Endothelial cell of umbilical vein (primary cell): ENCODE results near the gene SCP2. TPM values are rescaled to one million over a fixed set of nuclear protein-coding genes. Genes with fewer than 3 reads are reported as not detected.

Experiments
- BruUV-seq: library from RNA; stranded (reverse); fragments of 400-500 nt; replicated peaks from 2 replicates; lab custom pipeline; 2021; lab: Mats Ljungman, UMichigan
- CTCF ChIA-PET: fragments of 300-600, 350-600 bp; sonication (Branson Sonifier 250); formaldehyde crosslinking; loops from one replicate; lab custom pipeline; 2021; ENCODE audit warnings: antibody characterized with exemption, inconsistent platforms; lab: Charles Lee
- POLR2A ChIA-PET: fragments of 300-600, 350-600 bp; sonication (Branson Sonifier 250); formaldehyde crosslinking; loops from one replicate; lab custom pipeline; 2021; ENCODE audit warnings: antibody characterized with exemption, inconsistent platforms; lab: Charles Lee
- DNase-seq: peaks from one replicate; pipeline ENCODE4 v3.0.0-alpha.2; 2011; ENCODE audit warnings: low read depth, low spot score
- FAIRE-seq: peaks from 2 replicates; lab custom pipeline; 2011; peaks lifted over from hg19 to GRCh38; lab: Jason Lieb, UNC
- H2AFZ ChIP-seq: 2 replicates; pipeline ENCODE4 v1.6.0; 2012; ENCODE audit warnings: low read depth, low read length, control low read depth, inconsistent platforms
- H3K27ac ChIP-seq: 2 replicates; pipeline ENCODE4 v1.5.1; 2011; ENCODE audit warnings: low read depth, mild to moderate bottlenecking, control low read depth, low read length, moderate library complexity; ENCODE audit not compliant: insufficient read depth
- H3K27me3 ChIP-seq, 2 experiments: 2 replicates each; pipeline versions ENCODE4 v1.6.0 to v1.6.1; 2011; ENCODE audit warnings: low read length in 2 of 2, mixed read lengths in 1 of 2; ENCODE audit not compliant: control insufficient read depth in 2 of 2, insufficient read depth in 2 of 2
- H3K36me3 ChIP-seq, 2 experiments: 2 replicates in 1 of 2; 3 replicates in 1 of 2; pipeline ENCODE4 v1.5.1; 2011; ENCODE audit warnings: low read length in 2 of 2, mild to moderate bottlenecking in 1 of 2, moderate library complexity in 1 of 2; ENCODE audit not compliant: control insufficient read depth in 2 of 2, insufficient read depth in 2 of 2; ENCODE audit errors: extremely low read depth in 1 of 2
- H3K4me1 ChIP-seq: 3 replicates; pipeline ENCODE4 v1.5.1; 2011; ENCODE audit warnings: mild to moderate bottlenecking, low read length; ENCODE audit not compliant: control insufficient read depth, insufficient read depth; ENCODE audit errors: extremely low read depth
- H3K4me2 ChIP-seq: 2 replicates; pipeline ENCODE4 v1.6.1; 2011; ENCODE audit warnings: low read length, control low read depth, mixed read lengths; ENCODE audit not compliant: insufficient read depth
- H3K4me3 ChIP-seq, 3 experiments: fragments of 200-600 bp in 1 of 3; sonication (generic), shearing (Covaris generic) in 1 of 3; replicated peaks in 1 of 3; 2 replicates each; pipeline ENCODE4 v1.5.1; 2011 to 2016; ENCODE audit warnings: control low read depth in 3 of 3, low read length in 3 of 3, mild to moderate bottlenecking in 2 of 3, inconsistent platforms in 1 of 3, low read depth in 1 of 3, moderate library complexity in 1 of 3; ENCODE audit not compliant: insufficient read depth in 1 of 3
- H3K79me2 ChIP-seq: 2 replicates; pipeline ENCODE4 v1.6.0; 2012; ENCODE audit warnings: low read length, inconsistent platforms; ENCODE audit not compliant: control insufficient read depth, insufficient read depth
- H3K9ac ChIP-seq: replicated peaks from 2 replicates; pipeline ENCODE3; 2011; ENCODE audit warnings: low read length, control low read depth; ENCODE audit not compliant: insufficient read depth; ENCODE audit errors: extremely low read depth
- H3K9me1 ChIP-seq: replicated peaks from 3 replicates; pipeline ENCODE4 v1.6.0; 2011; ENCODE audit warnings: mild to moderate bottlenecking, low read length; ENCODE audit not compliant: control insufficient read depth, insufficient read depth; ENCODE audit errors: extremely low read depth
- H3K9me3 ChIP-seq: replicated peaks from 2 replicates; pipeline ENCODE4 v1.5.1; 2012; ENCODE audit warnings: low read length, inconsistent platforms; ENCODE audit not compliant: control insufficient read depth, insufficient read depth
- H4K20me1 ChIP-seq: replicated peaks from 2 replicates; pipeline ENCODE3; 2011; ENCODE audit warnings: mild to moderate bottlenecking, low read length; ENCODE audit not compliant: control insufficient read depth, insufficient read depth; ENCODE audit errors: extremely low read depth
- GATA2 ChIP-seq: IDR thresholded peaks from 2 replicates; pipeline ENCODE4 v1.7.0; 2011; ENCODE audit warnings: low read depth, mild to moderate bottlenecking, moderate library complexity, mixed read lengths, low read length; ENCODE audit not compliant: insufficient read length, insufficient read depth
- MYC ChIP-seq: IDR thresholded peaks from one replicate; pipeline ENCODE4 v1.6.1; 2011; ENCODE audit warnings: mild to moderate bottlenecking, low read depth, low read length
- dilution Hi-C: fragments of 300-500 bp; cut with MboI; formaldehyde crosslinking; loops from one replicate; pipeline ENCODE4 v1.15.0; 2019; ENCODE audit warnings: low sequenced_read_pairs; ENCODE audit not compliant: extremely low pct_ligation_motif_present
- intact Hi-C: fragments of 100-400 bp; cut with micrococcal nuclease; formaldehyde crosslinking; loops from one replicate; pipeline ENCODE4 v1.10.0; 2022
- polyA plus RNA-seq, 4 experiments: library from polyadenylated mRNA; depleted of rRNA in 3 of 4; stranded (reverse) in 3 of 4; unstranded in 1 of 4; fragments of >200 nt; gene quantifications; 2 replicates each; pipeline versions ENCODE4 v1.2.1 to v1.2.3, GENCODE V29; 2011 to 2012; ENCODE audit warnings: missing spikeins in 1 of 4
- total RNA-seq: library from RNA; stranded (reverse); gene quantifications from 2 replicates; pipeline ENCODE4 v1.2.3, GENCODE V29; 2021
- TF ChIP-seq, protein P1 (sequence below), 2 donors: IDR thresholded peaks; 1 replicate in 1 of 2; 2 replicates in 1 of 2; pipeline ENCODE4 v1.5.1; 2011; ENCODE audit warnings: low read length in 2 of 2, mild to moderate bottlenecking in 2 of 2, moderate library complexity in 2 of 2, control low read depth in 1 of 2, inconsistent platforms in 1 of 2, low read depth in 1 of 2; ENCODE audit not compliant: insufficient read depth in 1 of 2; ENCODE audit errors: extremely low read depth in 1 of 2
- TF ChIP-seq, protein P2 (sequence below): IDR thresholded peaks from 2 replicates; pipeline ENCODE4 v1.6.1; 2011; ENCODE audit not compliant: insufficient read depth, insufficient read length

Gene SCP2
- total and polyA plus RNA-seq, 2 donors (not counting 3 experiments of a cell fraction or from before 2014, with no cell fraction given), result 42.4 to 92.7 TPM

DNA sequence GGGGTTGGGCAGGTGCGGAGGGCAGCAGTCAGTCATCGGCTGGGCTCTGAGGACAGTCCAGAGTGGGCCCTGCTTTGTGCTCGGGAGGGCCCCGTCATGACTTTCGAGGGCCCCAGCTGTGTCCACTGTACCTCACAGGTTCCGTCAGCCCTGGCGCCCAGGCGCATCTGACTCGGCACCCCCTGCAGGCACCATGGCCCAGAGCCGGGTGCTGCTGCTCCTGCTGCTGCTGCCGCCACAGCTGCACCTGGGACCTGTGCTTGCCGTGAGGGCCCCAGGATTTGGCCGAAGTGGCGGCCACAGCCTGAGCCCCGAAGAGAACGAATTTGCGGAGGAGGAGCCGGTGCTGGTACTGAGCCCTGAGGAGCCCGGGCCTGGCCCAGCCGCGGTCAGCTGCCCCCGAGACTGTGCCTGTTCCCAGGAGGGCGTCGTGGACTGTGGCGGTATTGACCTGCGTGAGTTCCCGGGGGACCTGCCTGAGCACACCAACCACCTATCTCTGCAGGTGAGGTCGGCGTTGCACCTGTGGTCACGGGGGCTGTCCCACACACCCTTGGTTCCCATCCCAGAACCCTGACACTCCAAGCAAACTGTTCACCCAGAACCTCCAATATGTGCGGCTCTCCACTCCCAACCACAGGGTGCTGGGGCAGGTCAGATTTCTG lies 142.7 kb downstream of the SCP2 start:
- Histone ChIP-seq H3K79me2 (no peaks in the 10 kb centered on the region), H3K27ac (no peak overlapping the region), H3K4me3 (no peak overlapping the region), H3K9me3 (no peaks in the 10 kb centered on the region), H3K4me2 (no peak overlapping the region), H4K20me1 (no peaks in the 10 kb centered on the region), H3K27me3 (no peaks in the 10 kb centered on the region), H3K4me1 (no peaks in the 10 kb centered on the region), H2AFZ (no peak overlapping the region), H3K9ac (no peak overlapping the region), H3K36me3 (no peaks in the 10 kb centered on the region), H3K9me1 (no peaks in the 10 kb centered on the region)
- DNase-seq, result no peak
- TF ChIP-seq GATA2, result no peak
- TF ChIP-seq, protein P1, sequence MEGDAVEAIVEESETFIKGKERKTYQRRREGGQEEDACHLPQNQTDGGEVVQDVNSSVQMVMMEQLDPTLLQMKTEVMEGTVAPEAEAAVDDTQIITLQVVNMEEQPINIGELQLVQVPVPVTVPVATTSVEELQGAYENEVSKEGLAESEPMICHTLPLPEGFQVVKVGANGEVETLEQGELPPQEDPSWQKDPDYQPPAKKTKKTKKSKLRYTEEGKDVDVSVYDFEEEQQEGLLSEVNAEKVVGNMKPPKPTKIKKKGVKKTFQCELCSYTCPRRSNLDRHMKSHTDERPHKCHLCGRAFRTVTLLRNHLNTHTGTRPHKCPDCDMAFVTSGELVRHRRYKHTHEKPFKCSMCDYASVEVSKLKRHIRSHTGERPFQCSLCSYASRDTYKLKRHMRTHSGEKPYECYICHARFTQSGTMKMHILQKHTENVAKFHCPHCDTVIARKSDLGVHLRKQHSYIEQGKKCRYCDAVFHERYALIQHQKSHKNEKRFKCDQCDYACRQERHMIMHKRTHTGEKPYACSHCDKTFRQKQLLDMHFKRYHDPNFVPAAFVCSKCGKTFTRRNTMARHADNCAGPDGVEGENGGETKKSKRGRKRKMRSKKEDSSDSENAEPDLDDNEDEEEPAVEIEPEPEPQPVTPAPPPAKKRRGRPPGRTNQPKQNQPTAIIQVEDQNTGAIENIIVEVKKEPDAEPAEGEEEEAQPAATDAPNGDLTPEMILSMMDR (IDR thresholded peaks at IDR 0.05; ENCODE audit: extremely low read depth in 1 of 2, insufficient read depth in 1 of 2, low read depth in 1 of 2, low read length in 2 of 2), result no peak
- no TSS peak for BruUV-seq
- dilution Hi-C loops, result no loop called here
- intact Hi-C loops, result no loop called here
- ChIA-PET CTCF (interaction anchor here (1.3 to 1.9 kb wide), 2 partner anchors 23 to 112 kb away, joined by 4 to 6 read pairs; no protein-coding TSS in a partner anchor), POLR2A (no interaction called here)
- FAIRE-seq, result no peak

DNA sequence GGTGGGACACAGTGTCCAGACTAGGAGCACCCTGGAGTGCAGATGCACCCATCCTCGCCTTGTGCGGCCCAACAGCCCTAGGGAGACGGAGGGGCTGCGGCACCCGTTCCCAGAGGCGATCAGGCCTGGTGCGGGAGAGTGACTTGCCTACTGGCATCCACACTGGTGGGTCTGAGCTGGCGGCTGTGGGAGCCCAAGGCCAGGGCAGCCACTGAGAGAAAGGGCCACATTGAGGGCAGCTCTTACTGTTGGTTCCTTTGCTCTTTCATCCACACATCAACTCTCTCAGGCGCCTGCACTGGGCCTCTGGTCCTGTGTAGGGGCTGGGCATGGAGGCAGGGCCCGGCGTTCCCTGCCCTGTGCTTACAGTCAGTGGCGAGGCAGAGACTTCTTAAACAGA lies 143.5 kb downstream of the SCP2 start:
- no peak for FAIRE-seq

More for the DNA sequence above, 143.5 kb downstream of the SCP2 start:
- H4K20me1 ChIP-seq, result no peaks in the 10 kb centered on the region
- no peaks in the 10 kb centered on the region for H3K9me3 ChIP-seq
- no peak for TF ChIP-seq MYC
- TF ChIP-seq, protein P2, sequence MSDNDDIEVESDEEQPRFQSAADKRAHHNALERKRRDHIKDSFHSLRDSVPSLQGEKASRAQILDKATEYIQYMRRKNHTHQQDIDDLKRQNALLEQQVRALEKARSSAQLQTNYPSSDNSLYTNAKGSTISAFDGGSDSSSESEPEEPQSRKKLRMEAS, result no peak
- dilution Hi-C loops (no loop called here), intact Hi-C loops (no loop called here)
- H3K27me3 ChIP-seq, result no peaks in the 10 kb centered on the region
- no peak for DNase-seq
- no peak overlapping the region for H2AFZ ChIP-seq
- BruUV-seq, result no TSS peak
- H3K27ac ChIP-seq, result no peak overlapping the region
- CTCF ChIA-PET, result interaction anchor here (1.4 kb wide), 1 partner anchor 21 kb away, joined by 3 read pairs; no protein-coding TSS in a partner anchor
- POLR2A ChIA-PET, result interaction anchor here (0.6 kb wide), 1 partner anchor 345 kb away, joined by 3 read pairs; no protein-coding TSS in a partner anchor
- no peaks in the 10 kb centered on the region for H3K9me1 ChIP-seq
- H3K4me1 ChIP-seq, result no peaks in the 10 kb centered on the region
- no peak overlapping the region for H3K4me2 ChIP-seq
- H3K4me3 ChIP-seq, result no peak overlapping the region
- no peaks in the 10 kb centered on the region for H3K79me2 ChIP-seq
- H3K36me3 ChIP-seq, result no peaks in the 10 kb centered on the region
- no peak overlapping the region for H3K9ac ChIP-seq
